Measurements from ENCODE around the gene SPDYE9.
"Not testable (repeated sequence)": the region's sequence is repeated elsewhere in the genome, so short reads cannot be mapped to it uniquely, and the experiment has no call there.

Gene SPDYE9, protein sequence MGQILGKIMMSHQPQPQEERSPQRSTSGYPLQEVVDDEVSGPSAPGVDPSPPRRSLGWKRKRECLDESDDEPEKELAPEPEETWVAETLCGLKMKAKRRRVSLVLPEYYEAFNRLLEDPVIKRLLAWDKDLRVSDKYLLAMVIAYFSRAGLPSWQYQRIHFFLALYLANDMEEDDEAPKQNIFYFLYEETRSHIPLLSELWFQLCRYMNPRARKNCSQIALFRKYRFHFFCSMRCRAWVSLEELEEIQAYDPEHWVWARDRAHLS

DNA sequence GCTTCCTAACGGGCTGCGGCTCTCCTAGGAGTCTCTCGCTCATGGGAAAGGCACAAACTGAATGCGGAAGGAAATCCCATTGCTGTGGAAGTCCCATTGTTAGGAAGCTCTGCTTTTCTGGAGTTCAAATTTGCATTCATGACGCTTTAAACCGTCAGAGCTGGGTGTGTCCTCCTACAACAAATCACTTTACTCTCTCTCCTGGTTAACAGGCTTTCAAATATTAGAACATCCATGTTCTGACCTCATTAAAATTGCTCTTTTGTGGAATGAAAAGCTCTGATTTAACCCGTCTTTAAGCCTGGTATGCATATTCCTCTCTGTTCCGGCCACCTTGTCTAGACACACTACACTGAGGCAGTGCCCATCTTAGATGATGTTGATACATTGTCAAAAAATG is at the start of gene SPDYE9:
TSS of gene SPDYE9 (minus strand) at position 101 of the 400 bp plus-strand sequence. CDS start 1,800 bp downstream, outside the sequence.
- not testable (repeated sequence) for DNase-seq

DNA sequence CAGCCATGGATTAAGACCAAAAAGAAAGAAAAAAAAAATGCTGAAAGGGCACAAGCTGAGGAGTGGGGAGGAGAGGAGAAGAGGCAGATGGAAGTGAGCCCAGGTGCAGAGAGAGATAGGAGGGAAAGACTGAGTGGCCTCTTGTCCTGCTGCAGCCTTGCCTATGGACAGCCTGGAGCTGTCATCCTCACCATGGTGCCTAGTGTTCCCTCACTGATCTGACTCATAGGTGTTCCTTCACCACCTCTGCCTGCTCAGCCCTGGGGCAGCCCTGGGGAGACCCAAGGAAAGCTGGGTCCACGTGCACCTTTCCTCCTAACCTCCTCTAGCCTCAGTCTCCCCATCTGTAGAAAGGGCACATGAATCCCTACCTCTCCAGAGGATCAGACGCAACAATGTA is 49.0 kb upstream of the SPDYE9 start:
- DNase-seq: not testable (repeated sequence)

DNA sequence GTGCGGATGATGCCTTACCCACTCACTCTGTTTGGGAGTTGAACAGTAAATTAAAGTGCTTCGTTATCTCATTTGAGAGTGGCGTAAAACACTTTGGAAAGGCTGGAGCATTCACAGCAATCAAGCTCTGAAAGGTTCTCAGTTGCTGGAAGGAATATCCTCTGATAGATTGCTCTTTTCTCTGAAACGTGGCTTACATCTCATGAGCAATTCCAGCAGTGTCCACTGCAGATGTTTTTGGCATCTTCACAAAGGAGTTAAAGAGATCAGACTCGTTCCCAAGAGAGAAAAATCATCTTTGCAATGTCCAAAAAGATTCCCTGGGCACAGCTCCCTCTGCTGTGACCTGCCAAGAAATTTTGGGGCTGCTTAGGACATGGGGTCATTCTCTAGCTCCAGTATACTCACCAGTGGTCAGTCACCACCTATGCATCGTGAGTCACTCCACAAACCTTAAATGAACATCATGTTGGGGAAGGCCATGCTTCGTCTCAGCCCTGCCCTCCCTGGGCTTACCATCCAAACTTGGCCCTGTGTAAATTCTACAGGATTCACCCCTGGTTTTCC is 46.9 kb upstream of the SPDYE9 start:
- DNase-seq: not testable (repeated sequence)

DNA sequence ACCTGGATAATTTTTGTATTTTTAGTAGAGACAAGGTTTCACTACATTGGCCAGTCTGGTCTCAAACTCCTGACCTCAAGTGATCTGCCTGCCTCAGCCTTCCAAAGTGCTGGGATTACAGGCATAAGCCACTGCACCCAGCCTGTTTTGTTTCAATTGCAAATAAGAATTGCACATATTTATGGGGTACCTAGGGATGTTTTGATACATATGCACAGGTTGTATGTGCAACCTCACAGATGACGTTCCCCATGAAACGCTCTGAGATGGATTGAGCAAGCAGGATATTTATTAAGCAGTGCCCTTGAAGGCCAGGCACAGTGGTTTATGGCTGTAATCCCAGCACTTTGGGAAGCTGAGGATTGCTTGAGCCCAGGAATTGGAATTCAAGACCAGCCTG is 44.8 kb upstream of the SPDYE9 start:
- DNase-seq: not testable (repeated sequence)

DNA sequence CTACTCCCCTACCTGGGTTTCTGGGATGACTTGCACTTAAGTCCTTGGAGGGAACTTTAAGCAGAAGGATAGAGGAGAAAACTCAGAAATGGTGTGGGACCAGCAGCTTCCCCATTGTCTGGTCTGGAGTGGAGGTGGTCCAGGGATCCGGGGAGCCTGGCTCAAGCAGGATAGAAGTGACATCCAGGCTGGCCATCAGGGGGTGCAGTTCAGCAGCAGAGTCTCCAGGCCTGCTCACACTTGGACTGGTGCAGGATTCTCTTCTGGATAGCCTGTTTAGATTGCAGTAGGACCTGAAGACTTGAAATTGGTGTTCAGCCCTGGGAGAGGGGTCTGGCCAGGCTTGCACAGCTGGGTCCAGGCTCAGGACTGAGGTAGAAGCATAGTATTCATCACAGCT is 38.3 kb upstream of the SPDYE9 start:
- not testable (repeated sequence) for DNase-seq

DNA sequence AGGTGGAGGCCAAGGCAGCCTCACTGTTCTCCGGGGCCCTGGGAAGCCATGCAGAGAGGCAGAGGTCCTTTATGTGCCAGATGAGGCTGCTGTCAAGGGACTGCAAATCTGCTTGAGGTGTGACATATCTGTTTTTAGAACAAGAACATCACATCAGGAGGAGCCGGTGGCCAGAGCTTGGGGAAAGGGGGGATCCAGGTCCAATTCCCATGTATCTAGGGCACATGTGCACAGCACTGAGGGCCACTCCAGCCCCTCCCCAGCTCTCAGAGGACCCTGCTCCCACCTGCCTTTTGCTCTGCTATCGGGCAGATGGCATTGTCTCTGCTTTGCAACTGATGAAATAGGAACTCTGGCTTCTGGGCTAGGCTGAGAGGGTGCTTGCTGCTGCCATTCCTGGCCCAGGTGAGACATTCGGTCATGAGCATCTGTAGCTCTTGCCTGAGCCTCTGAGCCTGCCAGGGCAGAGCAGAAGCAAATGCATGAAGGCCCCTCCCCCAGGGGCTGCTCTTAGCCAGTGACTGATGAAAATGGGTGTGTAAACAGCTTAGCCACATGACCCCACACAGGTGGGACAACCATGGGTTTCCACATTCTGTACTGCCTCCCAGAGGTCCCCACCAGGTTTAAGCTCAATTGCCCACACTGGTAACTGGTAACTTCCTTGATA is 37.1 kb upstream of the SPDYE9 start:
- DNase-seq: not testable (repeated sequence)

DNA sequence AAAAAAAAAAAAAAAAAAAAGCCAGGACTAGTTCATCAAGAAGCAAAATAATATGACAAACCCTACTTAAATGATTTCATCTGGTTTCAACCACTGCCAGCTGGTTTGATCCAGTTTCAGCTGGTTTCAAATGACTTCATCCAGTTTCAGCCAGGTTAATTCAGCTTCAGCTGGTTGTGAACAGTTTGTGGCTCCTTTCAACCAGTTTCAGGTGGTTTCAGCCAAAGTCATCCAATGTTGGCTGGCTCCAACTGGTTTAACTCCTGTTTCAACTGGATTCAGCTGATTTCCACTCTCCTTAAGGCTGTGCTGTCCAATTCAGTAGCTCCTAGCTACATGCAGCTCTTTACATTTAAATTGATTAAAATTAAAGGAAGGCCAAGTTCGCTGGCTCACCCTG is 32.3 kb upstream of the SPDYE9 start:
- not testable (repeated sequence) for DNase-seq

DNA sequence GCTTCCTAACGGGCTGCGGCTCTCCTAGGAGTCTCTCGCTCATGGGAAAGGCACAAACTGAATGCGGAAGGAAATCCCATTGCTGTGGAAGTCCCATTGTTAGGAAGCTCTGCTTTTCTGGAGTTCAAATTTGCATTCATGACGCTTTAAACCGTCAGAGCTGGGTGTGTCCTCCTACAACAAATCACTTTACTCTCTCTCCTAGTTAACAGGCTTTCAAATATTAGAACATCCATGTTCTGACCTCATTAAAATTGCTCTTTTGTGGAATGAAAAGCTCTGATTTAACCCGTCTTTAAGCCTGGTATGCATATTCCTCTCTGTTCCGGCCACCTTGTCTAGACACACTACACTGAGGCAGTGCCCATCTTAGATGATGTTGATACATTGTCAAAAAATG is 28.0 kb downstream of the SPDYE9 start, which contains the start of gene SPDYE11:
TSS of gene SPDYE11 (minus strand) at position 101 of the 400 bp plus-strand sequence. CDS start 1,800 bp downstream, outside the sequence.
- DNase-seq: not testable (repeated sequence)

DNA sequence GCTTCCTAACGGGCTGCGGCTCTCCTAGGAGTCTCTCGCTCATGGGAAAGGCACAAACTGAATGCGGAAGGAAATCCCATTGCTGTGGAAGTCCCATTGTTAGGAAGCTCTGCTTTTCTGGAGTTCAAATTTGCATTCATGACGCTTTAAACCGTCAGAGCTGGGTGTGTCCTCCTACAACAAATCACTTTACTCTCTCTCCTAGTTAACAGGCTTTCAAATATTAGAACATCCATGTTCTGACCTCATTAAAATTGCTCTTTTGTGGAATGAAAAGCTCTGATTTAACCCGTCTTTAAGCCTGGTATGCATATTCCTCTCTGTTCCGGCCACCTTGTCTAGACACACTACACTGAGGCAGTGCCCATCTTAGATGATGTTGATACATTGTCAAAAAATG is 56.2 kb downstream of the SPDYE9 start, which contains the start of gene SPDYE8:
TSS of gene SPDYE8 (minus strand) at position 101 of the 400 bp plus-strand sequence. CDS start 1,800 bp downstream, outside the sequence.
- not testable (repeated sequence) for DNase-seq
